ENCODE data around the gene SUSD1.

The SUSD1 gene

DNA sequence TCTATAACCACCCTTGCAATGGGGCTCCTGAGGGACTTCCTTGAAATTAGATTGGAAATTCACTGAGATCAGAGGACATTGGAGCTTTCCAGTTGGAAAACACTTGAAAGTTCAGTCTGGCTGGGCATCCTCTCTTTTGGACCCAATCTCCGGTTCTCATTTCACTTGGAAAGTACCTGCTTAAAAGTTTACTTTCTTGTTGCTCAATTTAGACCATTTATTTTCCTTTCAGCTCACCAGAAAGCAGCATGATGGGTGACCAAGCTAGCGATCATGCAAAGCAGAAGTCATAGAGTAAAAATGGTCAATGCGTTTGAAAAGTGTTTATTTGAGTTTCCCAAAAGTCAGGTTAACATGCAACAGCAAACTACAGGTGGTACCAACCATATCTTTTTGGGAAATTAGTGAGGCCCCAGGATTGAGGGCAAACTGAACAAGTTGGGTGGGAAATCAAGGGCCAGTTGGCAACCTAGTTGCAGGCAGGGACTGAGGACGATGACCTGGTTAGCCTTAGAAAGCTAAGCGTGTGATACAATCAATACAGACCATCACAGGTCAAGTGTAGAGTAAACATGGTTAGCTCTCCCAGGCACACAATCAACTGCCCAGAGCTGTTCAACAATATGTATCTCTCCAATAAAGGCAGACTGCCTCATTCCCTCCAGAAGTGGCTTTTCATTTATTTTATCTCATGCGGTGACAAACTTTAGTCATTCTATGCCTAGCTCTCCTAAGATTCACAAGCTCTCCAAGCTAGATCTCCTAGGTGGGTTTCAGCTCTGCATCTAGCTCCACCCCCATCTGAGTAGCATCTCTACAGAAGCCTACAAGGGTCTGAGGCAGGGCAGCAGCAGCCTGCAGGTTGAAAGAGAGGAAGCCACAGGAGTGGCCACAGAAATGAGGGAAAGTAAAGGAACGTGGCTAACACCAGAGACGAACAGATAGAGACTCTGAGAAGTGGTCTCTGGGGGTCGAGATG is 141.6 kb downstream of the SUSD1 start:
- POLR2A ChIA-PET (ENCODE audit: low non-redundant PET), result interaction anchor here (0.6 kb wide), 1 partner anchor 74 kb away, joined by 3 read pairs; no protein-coding TSS in a partner anchor
- no peak overlapping the region for H3K27ac ChIP-seq
- no peak for DNase-seq (ENCODE audit: low spot score)
- TF ChIP-seq, protein P1, sequence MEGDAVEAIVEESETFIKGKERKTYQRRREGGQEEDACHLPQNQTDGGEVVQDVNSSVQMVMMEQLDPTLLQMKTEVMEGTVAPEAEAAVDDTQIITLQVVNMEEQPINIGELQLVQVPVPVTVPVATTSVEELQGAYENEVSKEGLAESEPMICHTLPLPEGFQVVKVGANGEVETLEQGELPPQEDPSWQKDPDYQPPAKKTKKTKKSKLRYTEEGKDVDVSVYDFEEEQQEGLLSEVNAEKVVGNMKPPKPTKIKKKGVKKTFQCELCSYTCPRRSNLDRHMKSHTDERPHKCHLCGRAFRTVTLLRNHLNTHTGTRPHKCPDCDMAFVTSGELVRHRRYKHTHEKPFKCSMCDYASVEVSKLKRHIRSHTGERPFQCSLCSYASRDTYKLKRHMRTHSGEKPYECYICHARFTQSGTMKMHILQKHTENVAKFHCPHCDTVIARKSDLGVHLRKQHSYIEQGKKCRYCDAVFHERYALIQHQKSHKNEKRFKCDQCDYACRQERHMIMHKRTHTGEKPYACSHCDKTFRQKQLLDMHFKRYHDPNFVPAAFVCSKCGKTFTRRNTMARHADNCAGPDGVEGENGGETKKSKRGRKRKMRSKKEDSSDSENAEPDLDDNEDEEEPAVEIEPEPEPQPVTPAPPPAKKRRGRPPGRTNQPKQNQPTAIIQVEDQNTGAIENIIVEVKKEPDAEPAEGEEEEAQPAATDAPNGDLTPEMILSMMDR (conservative IDR thresholded peaks at IDR 0.05; ENCODE audit: low read depth), result no peak
- CTCF ChIA-PET, result no interaction called here

DNA sequence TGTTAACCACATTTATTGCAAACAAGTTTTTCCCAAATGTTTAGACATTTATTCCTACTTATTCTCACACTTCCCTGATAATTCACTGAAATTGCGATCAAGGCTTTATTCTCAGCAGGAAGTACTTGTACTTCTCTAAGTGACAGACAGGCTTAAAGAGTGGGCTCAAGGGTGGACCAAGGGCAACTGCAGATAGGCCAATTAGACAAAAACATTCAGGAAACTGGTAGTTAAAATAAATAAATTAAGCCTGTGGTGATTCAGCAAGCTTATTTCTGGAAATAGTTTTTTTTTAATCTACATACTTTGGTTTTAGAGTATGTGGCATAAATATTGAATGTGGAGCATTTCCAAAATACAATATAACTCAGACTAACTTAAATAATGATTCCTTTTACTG is 142.4 kb downstream of the SUSD1 start:
- TF ChIP-seq, protein P1 (conservative IDR thresholded peaks at IDR 0.05; ENCODE audit: low read depth), result no peak
- POLR2A ChIA-PET (ENCODE audit: low non-redundant PET), result no interaction called here
- DNase-seq (ENCODE audit: low spot score), result no peak
- H3K27ac ChIP-seq, result no peak overlapping the region
- CTCF ChIA-PET, result no interaction called here

DNA sequence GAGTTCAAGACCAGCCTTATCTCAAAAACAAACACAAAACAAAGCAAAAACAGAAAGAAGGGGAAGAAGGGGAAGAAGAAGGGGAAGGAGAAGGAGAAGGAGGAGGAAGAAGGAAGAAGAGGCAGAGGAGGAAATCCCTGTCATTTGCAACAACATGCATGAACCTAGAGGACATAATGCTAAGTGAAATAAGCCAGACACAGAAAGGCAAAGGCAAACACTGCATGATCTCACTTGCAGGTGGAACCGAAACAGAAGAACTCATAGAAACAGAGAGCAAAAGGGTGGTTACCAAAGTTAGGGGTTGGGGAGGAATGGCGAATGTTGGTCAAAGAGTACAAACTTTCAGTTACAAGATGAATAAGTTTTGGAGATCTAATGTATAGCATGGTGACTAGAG is 143.1 kb downstream of the SUSD1 start:
- CTCF ChIA-PET, result no interaction called here
- no peak overlapping the region for H3K27ac ChIP-seq
- DNase-seq (ENCODE audit: low spot score), result no peak
- TF ChIP-seq, protein P1 (conservative IDR thresholded peaks at IDR 0.05; ENCODE audit: low read depth), result no peak
- POLR2A ChIA-PET (ENCODE audit: low non-redundant PET), result no interaction called here

DNA sequence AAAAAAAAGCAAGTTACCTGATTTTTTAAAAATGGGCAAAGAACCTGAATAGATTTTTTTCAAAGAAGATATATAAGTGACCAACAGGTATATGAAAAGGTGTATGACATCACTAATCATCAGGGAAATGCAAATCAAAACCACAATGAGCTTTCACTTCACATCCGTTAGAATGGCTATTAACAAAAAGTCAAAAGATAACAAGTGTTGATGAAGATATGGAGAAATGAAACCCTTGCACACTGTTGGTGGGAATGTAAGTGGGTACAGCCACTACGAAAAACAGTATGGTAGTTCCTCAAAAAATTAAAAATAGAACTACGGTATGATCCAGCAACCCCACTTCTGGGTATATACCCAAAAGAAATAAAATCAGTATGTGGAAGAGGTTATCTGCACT is 143.7 kb downstream of the SUSD1 start:
- no peak overlapping the region for H3K27ac ChIP-seq
- CTCF ChIA-PET, result interaction anchor here (0.6 kb wide), 1 partner anchor 38 kb away, joined by 5 read pairs; no protein-coding TSS in a partner anchor
- POLR2A ChIA-PET (ENCODE audit: low non-redundant PET), result no interaction called here

DNA sequence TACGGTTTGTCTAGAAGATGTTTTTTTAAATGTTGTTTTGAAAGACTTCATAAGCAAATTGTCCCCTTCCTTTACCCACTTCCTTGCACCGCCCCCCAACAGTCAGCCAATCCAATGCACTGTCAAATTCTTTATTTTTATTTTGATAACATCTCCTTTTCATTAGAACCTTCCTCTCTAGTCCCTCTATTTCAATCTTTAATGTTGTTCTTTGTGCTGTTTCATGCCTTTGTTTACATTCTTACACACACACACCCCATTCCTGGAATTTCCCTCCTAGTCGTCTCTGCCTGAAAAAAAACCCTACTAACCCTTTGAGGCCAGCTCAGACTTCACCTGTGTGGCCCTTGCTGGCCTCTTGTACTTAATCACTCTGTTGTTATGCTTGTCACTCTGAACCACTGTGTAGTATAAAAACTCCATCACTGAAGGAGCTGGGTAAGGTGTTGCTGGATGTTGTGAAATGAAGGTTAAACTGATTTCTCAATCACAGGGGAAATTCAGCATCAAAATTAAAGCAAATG is 145.1 kb downstream of the SUSD1 start:
- peak; percentile 90 for DNase-seq (ENCODE audit: low spot score)
- no peak overlapping the region for H3K27ac ChIP-seq
- POLR2A ChIA-PET (ENCODE audit: low non-redundant PET), result no interaction called here
- TF ChIP-seq, protein P1 (conservative IDR thresholded peaks at IDR 0.05; ENCODE audit: low read depth), result no peak
- CTCF ChIA-PET, result interaction anchor here (0.5 to 1.5 kb wide), 3 partner anchors 9 to 408 kb away, joined by 3 to 5 read pairs (median 3); no protein-coding TSS in a partner anchor

More for the DNA sequence above, 143.7 kb downstream of the SUSD1 start:
- DNase-seq (ENCODE audit: low spot score), result no peak
- TF ChIP-seq, protein P1 (conservative IDR thresholded peaks at IDR 0.05; ENCODE audit: low read depth), result no peak

DNA sequence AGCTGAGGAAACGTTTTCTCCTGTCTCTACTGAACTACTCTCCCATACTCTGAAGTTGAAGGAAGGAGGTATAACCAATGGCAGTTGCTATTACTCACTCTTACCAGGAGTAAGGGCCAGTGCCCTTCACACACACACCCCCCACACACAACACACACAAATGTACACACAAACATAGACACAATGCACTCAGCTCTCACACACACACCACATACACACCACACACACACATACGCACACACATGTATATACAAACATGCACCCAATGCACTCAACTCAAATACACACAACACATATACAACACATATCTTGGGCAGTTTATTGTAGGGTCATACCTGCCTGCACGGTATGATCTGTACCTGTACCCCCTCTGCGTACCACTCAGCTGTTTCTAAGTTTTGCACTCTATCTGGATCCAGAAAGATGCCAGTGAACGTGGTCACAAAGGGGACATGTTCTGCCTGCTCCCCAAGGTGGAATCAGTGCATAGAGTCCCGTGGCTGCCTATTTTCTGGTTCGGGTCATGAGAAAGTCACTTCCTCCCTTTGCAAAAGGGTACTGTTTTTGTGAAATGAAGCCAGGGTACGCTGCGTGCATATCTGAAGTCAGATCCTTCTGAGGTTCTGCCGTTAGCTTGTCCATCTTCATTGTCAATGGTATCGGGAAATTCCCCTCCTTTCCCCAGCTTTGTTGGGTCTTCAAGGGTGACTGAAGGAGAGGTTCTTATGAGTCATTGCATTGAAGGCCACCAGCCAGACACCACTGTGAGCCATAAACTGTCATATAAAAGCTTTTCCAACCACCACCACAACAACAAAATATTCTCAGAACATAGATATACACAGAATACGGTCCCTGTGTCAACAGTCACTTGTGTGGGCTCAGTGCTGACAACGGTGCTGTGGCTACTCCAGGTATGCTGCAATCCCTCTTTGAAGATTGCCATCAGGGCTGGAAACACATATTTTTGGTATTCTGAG is 146.6 kb downstream of the SUSD1 start:
- ChIA-PET CTCF (interaction anchor here (1.0 kb wide), 1 partner anchor 131 kb away, joined by 3 read pairs; no protein-coding TSS in a partner anchor), POLR2A (ENCODE audit: low non-redundant PET) (no interaction called here)
- no peak overlapping the region for H3K27ac ChIP-seq
- no peak for DNase-seq (ENCODE audit: low spot score)
- TF ChIP-seq, protein P1 (conservative IDR thresholded peaks at IDR 0.05; ENCODE audit: low read depth), result no peak
